Measurements from ENCODE around the gene AKT2.

Gene AKT2

GRCh38 chr19:40326201-40326600 is 41.1 kb upstream of the AKT2 start:
- H3K79me2 ChIP-seq (ENCODE audit: control insufficient read depth, insufficient read depth, low read length, poor library complexity): no peaks in the 10 kb centered on the region
- no peak for DNase-seq
- H3K4me3 ChIP-seq (ENCODE audit: low read depth, low read length): no peak overlapping the region
- H4K8ac ChIP-seq (ENCODE audit: low read depth, low read length): no peak overlapping the region
- no peak overlapping the region for H2BK120ac ChIP-seq (ENCODE audit: insufficient read depth, low read length, poor library complexity)
- no peak overlapping the region for H4K12ac ChIP-seq (ENCODE audit: low read depth, low read length)
- H2AK5ac ChIP-seq (ENCODE audit: low read length): no peak overlapping the region
- H3K23ac ChIP-seq (ENCODE audit: low read length): no peak overlapping the region
- H3K79me1 ChIP-seq (ENCODE audit: low read length): peaks cover 18% of the 10 kb centered on the region
- H2AFZ ChIP-seq (ENCODE audit: insufficient read depth, low read length, poor library complexity): no peak overlapping the region
- H3K27ac ChIP-seq (ENCODE audit: low read depth, low read length): no peak overlapping the region
- no peaks in the 10 kb centered on the region for H3K9me3 ChIP-seq (ENCODE audit: insufficient read depth, low read depth, low read length)
- H3K4me1 ChIP-seq (ENCODE audit: control insufficient read depth in 1 of 2, insufficient read depth in 2 of 2, low read length in 2 of 2): peaks cover 24 to 26% of the 10 kb centered on the region in 2 experiments
- H3K14ac ChIP-seq (ENCODE audit: low read length): no peak overlapping the region
- no peak overlapping the region for H3K9ac ChIP-seq (ENCODE audit: low read length)
- WGBS (ENCODE audit: extremely low coverage, insufficient coverage, insufficient read length): no CpG with 5 or more reads among the region's 14 CpGs
- no peak overlapping the region for H2BK5ac ChIP-seq (ENCODE audit: low read depth, low read length, poor library complexity)
- no peak overlapping the region for H4K91ac ChIP-seq (ENCODE audit: low read depth, low read length)
- no peak overlapping the region for H2BK12ac ChIP-seq (ENCODE audit: low read length)
- H3K36me3 ChIP-seq (ENCODE audit: control insufficient read depth in 1 of 2, insufficient read depth in 2 of 2, low read length in 2 of 2): peaks cover 67 to 72% of the 10 kb centered on the region in 2 experiments
- no peak overlapping the region for H3K4ac ChIP-seq (ENCODE audit: low read depth, low read length)
- H3K4me2 ChIP-seq (ENCODE audit: low read length): no peak overlapping the region
- no peaks in the 10 kb centered on the region for H3K27me3 ChIP-seq (ENCODE audit: insufficient read depth, low read length)
- no peak overlapping the region for H3K18ac ChIP-seq (ENCODE audit: low read length)

GRCh38 chr19:40323705-40324104 is 38.6 kb upstream of the AKT2 start:
- H2BK12ac ChIP-seq (ENCODE audit: low read length): no peak overlapping the region

GRCh38 chr19:40322951-40323615 is 37.9 kb upstream of the AKT2 start:
- H3K4me3 ChIP-seq (ENCODE audit: low read depth, low read length): no peak overlapping the region
- peak overlapping the region; percentile 13 for H2BK5ac ChIP-seq (ENCODE audit: low read depth, low read length, poor library complexity)
- H3K79me1 ChIP-seq (ENCODE audit: low read length): peaks cover 5% of the 10 kb centered on the region
- H3K79me2 ChIP-seq (ENCODE audit: control insufficient read depth, insufficient read depth, low read length, poor library complexity): no peaks in the 10 kb centered on the region
- no peak overlapping the region for H3K4me2 ChIP-seq (ENCODE audit: low read length)
- peaks cover 14 to 19% of the 10 kb centered on the region in 2 experiments for H3K4me1 ChIP-seq (ENCODE audit: control insufficient read depth in 1 of 2, insufficient read depth in 2 of 2, low read length in 2 of 2)
- peaks cover 76 to 79% of the 10 kb centered on the region in 2 experiments for H3K36me3 ChIP-seq (ENCODE audit: control insufficient read depth in 1 of 2, insufficient read depth in 2 of 2, low read length in 2 of 2)
- H2BK12ac ChIP-seq (ENCODE audit: low read length): no peak overlapping the region
- no peaks in the 10 kb centered on the region for H3K9me3 ChIP-seq (ENCODE audit: insufficient read depth, low read depth, low read length)
- WGBS (ENCODE audit: extremely low coverage, insufficient coverage, insufficient read length): no CpG with 5 or more reads among the region's 15 CpGs
- H3K9ac ChIP-seq (ENCODE audit: low read length): no peak overlapping the region
- H3K18ac ChIP-seq (ENCODE audit: low read length): no peak overlapping the region
- H3K14ac ChIP-seq (ENCODE audit: low read length): peak overlapping the region; percentile 3
- no peaks in the 10 kb centered on the region for H3K27me3 ChIP-seq (ENCODE audit: insufficient read depth, low read length)
- H4K91ac ChIP-seq (ENCODE audit: low read depth, low read length): peak overlapping the region; percentile 21
- H3K27ac ChIP-seq (ENCODE audit: low read depth, low read length): peak overlapping the region; percentile 55
- no peak overlapping the region for H4K8ac ChIP-seq (ENCODE audit: low read depth, low read length)
- no peak overlapping the region for H2AFZ ChIP-seq (ENCODE audit: insufficient read depth, low read length, poor library complexity)
- no peak overlapping the region for H3K4ac ChIP-seq (ENCODE audit: low read depth, low read length)
- H2AK5ac ChIP-seq (ENCODE audit: low read length): no peak overlapping the region
- peak overlapping the region; percentile 1 for H2BK120ac ChIP-seq (ENCODE audit: insufficient read depth, low read length, poor library complexity)
- H4K12ac ChIP-seq (ENCODE audit: low read depth, low read length): no peak overlapping the region
- DNase-seq: peak; percentile 95 to 100
- no peak overlapping the region for H3K23ac ChIP-seq (ENCODE audit: low read length)

More at GRCh38 chr19:40323705-40324104, 38.6 kb upstream of the AKT2 start:
- no peaks in the 10 kb centered on the region for H3K27me3 ChIP-seq (ENCODE audit: insufficient read depth, low read length)
- H3K4me1 ChIP-seq (ENCODE audit: control insufficient read depth in 1 of 2, insufficient read depth in 2 of 2, low read length in 2 of 2): peaks cover 14 to 19% of the 10 kb centered on the region in 2 experiments
- H3K79me2 ChIP-seq (ENCODE audit: control insufficient read depth, insufficient read depth, low read length, poor library complexity): no peaks in the 10 kb centered on the region
- H4K8ac ChIP-seq (ENCODE audit: low read depth, low read length): no peak overlapping the region
- DNase-seq: peak in 1 of 2 donors; percentile 30
- peak overlapping the region; percentile 3 for H3K14ac ChIP-seq (ENCODE audit: low read length)
- no peak overlapping the region for H2AFZ ChIP-seq (ENCODE audit: insufficient read depth, low read length, poor library complexity)
- no peak overlapping the region for H2BK120ac ChIP-seq (ENCODE audit: insufficient read depth, low read length, poor library complexity)
- H3K9me3 ChIP-seq (ENCODE audit: insufficient read depth, low read depth, low read length): no peaks in the 10 kb centered on the region
- H4K91ac ChIP-seq (ENCODE audit: low read depth, low read length): peak overlapping the region; percentile 21
- H3K9ac ChIP-seq (ENCODE audit: low read length): no peak overlapping the region
- H3K79me1 ChIP-seq (ENCODE audit: low read length): peaks cover 10% of the 10 kb centered on the region
- no peak overlapping the region for H3K4me2 ChIP-seq (ENCODE audit: low read length)
- WGBS (ENCODE audit: extremely low coverage, insufficient coverage, insufficient read length): no CpG with 5 or more reads among the region's 13 CpGs
- H3K23ac ChIP-seq (ENCODE audit: low read length): no peak overlapping the region
- H3K27ac ChIP-seq (ENCODE audit: low read depth, low read length): peak overlapping the region; percentile 55
- H3K4me3 ChIP-seq (ENCODE audit: low read depth, low read length): no peak overlapping the region
- H3K4ac ChIP-seq (ENCODE audit: low read depth, low read length): no peak overlapping the region
- H2BK5ac ChIP-seq (ENCODE audit: low read depth, low read length, poor library complexity): no peak overlapping the region
- H4K12ac ChIP-seq (ENCODE audit: low read depth, low read length): no peak overlapping the region
- H3K18ac ChIP-seq (ENCODE audit: low read length): peak overlapping the region; percentile 24
- no peak overlapping the region for H2AK5ac ChIP-seq (ENCODE audit: low read length)
- peaks cover 80% of the 10 kb centered on the region in 2 experiments for H3K36me3 ChIP-seq (ENCODE audit: control insufficient read depth in 1 of 2, insufficient read depth in 2 of 2, low read length in 2 of 2)

- no peaks in the 10 kb centered on the region for H3K9me3 ChIP-seq (ENCODE audit: insufficient read depth, low read depth, low read length)
- no peak overlapping the region for H3K4ac ChIP-seq (ENCODE audit: low read depth, low read length)
- H3K36me3 ChIP-seq (ENCODE audit: control insufficient read depth in 1 of 2, insufficient read depth in 2 of 2, low read length in 2 of 2): peaks cover 68 to 72% of the 10 kb centered on the region in 2 experiments
- H3K4me1 ChIP-seq (ENCODE audit: control insufficient read depth in 1 of 2, insufficient read depth in 2 of 2, low read length in 2 of 2): peaks cover 14 to 19% of the 10 kb centered on the region in 2 experiments
- H2AK5ac ChIP-seq (ENCODE audit: low read length): no peak overlapping the region
- no peak overlapping the region for H4K8ac ChIP-seq (ENCODE audit: low read depth, low read length)
- H4K12ac ChIP-seq (ENCODE audit: low read depth, low read length): no peak overlapping the region
- peak overlapping the region; percentile 29 for H3K18ac ChIP-seq (ENCODE audit: low read length)
- H3K9ac ChIP-seq (ENCODE audit: low read length): no peak overlapping the region
- H3K27me3 ChIP-seq (ENCODE audit: insufficient read depth, low read length): no peaks in the 10 kb centered on the region
- H3K14ac ChIP-seq (ENCODE audit: low read length): no peak overlapping the region
- H2AFZ ChIP-seq (ENCODE audit: insufficient read depth, low read length, poor library complexity): no peak overlapping the region
- no CpG with 5 or more reads among the region's 7 CpGs for WGBS (ENCODE audit: extremely low coverage, insufficient coverage, insufficient read length)
- H3K4me2 ChIP-seq (ENCODE audit: low read length): no peak overlapping the region
- DNase-seq: no peak
- H3K79me2 ChIP-seq (ENCODE audit: control insufficient read depth, insufficient read depth, low read length, poor library complexity): no peaks in the 10 kb centered on the region
- no peak overlapping the region for H4K91ac ChIP-seq (ENCODE audit: low read depth, low read length)
- H3K27ac ChIP-seq (ENCODE audit: low read depth, low read length): no peak overlapping the region
- H2BK5ac ChIP-seq (ENCODE audit: low read depth, low read length, poor library complexity): no peak overlapping the region
- H3K79me1 ChIP-seq (ENCODE audit: low read length): peaks cover 5% of the 10 kb centered on the region
- H3K23ac ChIP-seq (ENCODE audit: low read length): no peak overlapping the region
- H3K4me3 ChIP-seq (ENCODE audit: low read depth, low read length): no peak overlapping the region
- no peak overlapping the region for H2BK120ac ChIP-seq (ENCODE audit: insufficient read depth, low read length, poor library complexity)
- H2BK12ac ChIP-seq (ENCODE audit: low read length): no peak overlapping the region
These were observed 37.1 kb upstream of the AKT2 start for GRCh38 chr19:40322271-40322610.

Data from trophoblast cell (in vitro differentiated cells and primary cell).